Measurements from ENCODE around the gene SV2B. TPM values are rescaled to one million over a fixed set of nuclear protein-coding genes. Genes with fewer than 3 reads are reported as not detected.
A peak's percentile ranks its signal among the peaks of the same experiment; 100 is the strongest.

The SV2B gene
- total RNA-seq, 5 donors from 2014 or later (not counting 1 experiment from before 2014, with no cell fraction given), result 0.03 to 0.13 (median 0.09) TPM; not detected in 2

DNA sequence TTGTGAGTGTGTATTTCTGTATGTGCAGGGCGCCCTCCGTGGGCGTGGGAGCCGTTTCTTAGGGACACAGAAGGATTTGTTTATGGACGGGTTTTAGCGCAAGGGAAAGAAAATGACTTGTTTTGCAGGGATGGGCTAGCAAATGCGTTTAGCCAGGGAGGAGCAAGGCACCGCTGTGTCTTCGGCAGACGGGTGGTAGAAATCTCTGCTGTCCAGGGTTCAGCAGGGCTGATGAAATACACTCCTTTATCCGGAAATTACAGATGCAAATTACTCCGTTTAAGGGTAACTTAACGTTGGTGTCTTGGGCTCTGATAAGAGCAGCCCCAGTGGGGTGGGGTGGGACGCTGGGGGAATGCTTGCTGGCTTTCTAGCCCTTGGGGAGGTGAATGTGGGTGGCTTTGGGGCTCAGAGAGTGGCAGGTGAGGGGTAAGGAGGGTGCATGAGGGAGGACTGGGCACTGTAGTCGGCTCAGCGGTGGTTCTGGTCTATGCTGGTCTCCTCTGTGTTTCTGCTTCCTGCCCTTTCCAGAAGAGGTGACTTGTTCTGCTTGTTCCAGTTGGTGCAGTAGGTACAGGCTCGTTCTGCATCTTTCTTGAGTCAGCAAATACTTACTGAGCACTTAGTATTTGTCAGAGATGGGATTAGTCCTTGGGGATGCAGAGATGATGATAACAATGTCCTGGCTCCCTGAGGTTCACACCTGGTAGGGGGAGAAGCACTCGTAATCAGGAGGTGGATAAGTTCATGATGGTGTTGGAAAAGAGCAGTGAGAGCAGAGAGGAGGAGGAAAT lies 954 bp downstream of the SV2B start:
- Histone ChIP-seq H3K4me3 (ENCODE audit: control insufficient read depth in 1 of 2, extremely low read depth in 1 of 2, low read length in 1 of 2) (peak overlapping the region; percentile 48 to 71), H3K27ac (ENCODE audit: low read length) (no peak overlapping the region), H3K4me1 (ENCODE audit: control insufficient read depth in 1 of 2, extremely low read depth in 1 of 2, insufficient read depth in 2 of 2, low read length in 2 of 2) (peaks cover 0 to 19% of the 10 kb centered on the region in 2 experiments), H3K27me3 (replicated peaks in 1 of 2; ENCODE audit: control insufficient read depth in 2 of 2, extremely low read depth in 1 of 2, insufficient read depth in 2 of 2, low read length in 1 of 2) (peaks cover 24 to 54% of the 10 kb centered on the region in 2 experiments), H3K36me3 (ENCODE audit: control insufficient read depth in 2 of 2, extremely low read depth in 1 of 2, insufficient read depth in 1 of 2, low read length in 1 of 2) (no peaks in the 10 kb centered on the region), H3K9me3 (no peaks in the 10 kb centered on the region)
- ChIA-PET CTCF (no interaction called here), POLR2A (no interaction called here)
- Mint-ChIP-seq H3K27me3 (peaks cover 72 to 83% of the 10 kb centered on the region in 2 donors), H3K9me3 (no peaks in the 10 kb centered on the region), H3K4me1 (peaks cover 17 to 21% (median 19%) of the 10 kb centered on the region in 3 donors), H3K36me3 (no peaks in the 10 kb centered on the region), H3K4me3 (peak overlapping the region; percentile 73 to 84 (median 81)), H3K27ac (no peak overlapping the region)
- DNase-seq (no peak), ATAC-seq (replicated peaks in 1 of 4) (no peak)
- 15% methylated on average over 18 of the region's 18 CpGs for WGBS (ENCODE audit: insufficient coverage)

DNA sequence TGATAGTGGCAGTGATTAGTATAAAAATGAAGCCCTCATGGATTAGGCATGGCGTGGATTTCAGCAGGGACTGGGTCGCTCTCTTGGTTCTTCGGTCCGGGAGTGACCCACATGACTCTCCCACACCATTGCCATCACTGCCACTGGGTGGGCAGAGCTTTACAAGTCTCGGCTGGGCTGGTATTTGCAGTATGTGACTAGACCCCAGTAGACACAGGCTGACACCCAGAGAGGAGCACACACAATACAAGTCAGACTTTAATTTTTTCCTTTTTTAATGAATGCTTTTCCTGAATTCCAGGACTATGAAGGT lies 1.5 kb downstream of the SV2B start:
- WGBS (ENCODE audit: insufficient coverage), result no CpG with 5 or more reads among the region's 5 CpGs
- Mint-ChIP-seq H3K9me3 (no peaks in the 10 kb centered on the region), H3K4me1 (peaks cover 17 to 21% (median 19%) of the 10 kb centered on the region in 3 donors), H3K27me3 (peaks cover 76 to 83% of the 10 kb centered on the region in 2 donors), H3K4me3 (no peak overlapping the region), H3K27ac (no peak overlapping the region), H3K36me3 (no peaks in the 10 kb centered on the region)
- ATAC-seq (replicated peaks in 1 of 4) (no peak), DNase-seq (no peak)
- Histone ChIP-seq H3K9me3 (no peaks in the 10 kb centered on the region), H3K4me1 (ENCODE audit: control insufficient read depth in 1 of 2, extremely low read depth in 1 of 2, insufficient read depth in 2 of 2, low read length in 2 of 2) (peaks cover 0 to 19% of the 10 kb centered on the region in 2 experiments), H3K4me3 (ENCODE audit: control insufficient read depth in 1 of 2, extremely low read depth in 1 of 2, low read length in 1 of 2) (no peak overlapping the region), H3K36me3 (ENCODE audit: control insufficient read depth in 2 of 2, extremely low read depth in 1 of 2, insufficient read depth in 1 of 2, low read length in 1 of 2) (no peaks in the 10 kb centered on the region), H3K27ac (ENCODE audit: low read length) (no peak overlapping the region), H3K27me3 (replicated peaks in 1 of 2; ENCODE audit: control insufficient read depth in 2 of 2, extremely low read depth in 1 of 2, insufficient read depth in 2 of 2, low read length in 1 of 2) (peaks cover 27 to 54% of the 10 kb centered on the region in 2 experiments)
- ChIA-PET POLR2A (no interaction called here), CTCF (no interaction called here)

DNA sequence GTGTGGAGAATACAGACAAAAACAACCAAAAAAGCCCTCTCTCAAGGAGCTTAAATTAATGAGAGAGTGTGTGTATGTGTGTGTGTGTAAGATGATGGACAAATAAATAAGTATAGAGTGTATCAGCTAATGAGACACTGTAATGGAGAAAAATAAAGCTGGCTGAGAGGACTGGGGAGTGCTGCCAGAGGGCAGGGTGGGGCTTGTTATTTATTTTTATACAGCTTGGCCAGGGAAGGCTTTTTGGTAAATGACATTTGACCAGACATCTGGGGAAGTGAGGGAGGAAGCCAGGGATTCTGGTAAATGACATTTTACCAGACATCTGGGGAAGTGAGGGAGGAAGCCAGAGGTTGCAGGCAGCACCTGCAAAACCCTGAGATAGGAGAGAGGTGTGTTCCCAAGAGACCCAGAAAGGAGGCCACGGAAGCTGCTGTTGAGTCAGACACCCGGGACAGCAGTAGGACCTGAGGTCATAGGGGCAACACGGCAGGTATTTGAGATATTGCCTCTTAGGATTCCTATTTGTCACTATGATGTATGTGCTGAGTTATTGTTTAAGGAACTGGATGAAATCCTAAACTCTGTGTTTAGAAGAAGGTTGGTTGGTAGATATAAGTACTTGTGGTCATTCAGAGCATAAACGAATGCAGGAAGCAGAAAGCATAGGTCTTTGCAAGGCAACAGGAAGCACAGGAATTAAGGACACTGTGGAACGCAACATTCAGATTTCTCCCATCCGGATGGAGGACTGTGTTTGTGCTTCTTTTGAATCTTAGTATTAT lies 2.7 kb downstream of the SV2B start:
- peaks cover 17 to 21% (median 19%) of the 10 kb centered on the region in 3 donors for H3K4me1 Mint-ChIP-seq
- H3K36me3 ChIP-seq (ENCODE audit: control insufficient read depth in 2 of 2, extremely low read depth in 1 of 2, insufficient read depth in 1 of 2, low read length in 1 of 2), result no peaks in the 10 kb centered on the region
- H3K27me3 Mint-ChIP-seq, result peaks cover 75 to 79% of the 10 kb centered on the region in 2 donors
- H3K27ac Mint-ChIP-seq, result no peak overlapping the region
- ChIA-PET CTCF (no interaction called here), POLR2A (no interaction called here)
- H3K9me3 Mint-ChIP-seq, result no peaks in the 10 kb centered on the region
- no peaks in the 10 kb centered on the region for H3K9me3 ChIP-seq
- H3K27me3 ChIP-seq (replicated peaks in 1 of 2; ENCODE audit: control insufficient read depth in 2 of 2, extremely low read depth in 1 of 2, insufficient read depth in 2 of 2, low read length in 1 of 2), result peaks cover 23 to 58% of the 10 kb centered on the region in 2 experiments
- H3K36me3 Mint-ChIP-seq, result no peaks in the 10 kb centered on the region
- H3K4me3 Mint-ChIP-seq, result no peak overlapping the region
- no peak overlapping the region for H3K27ac ChIP-seq (ENCODE audit: low read length)
- peaks cover 0 to 19% of the 10 kb centered on the region in 2 experiments for H3K4me1 ChIP-seq (ENCODE audit: control insufficient read depth in 1 of 2, extremely low read depth in 1 of 2, insufficient read depth in 2 of 2, low read length in 2 of 2)
- DNase-seq, result no peak
- 41% methylated on average over 4 of the region's 6 CpGs for WGBS (ENCODE audit: insufficient coverage)
- ATAC-seq (replicated peaks in 1 of 4), result no peak
- no peak overlapping the region for H3K4me3 ChIP-seq (ENCODE audit: control insufficient read depth in 1 of 2, extremely low read depth in 1 of 2, low read length in 1 of 2)

DNA sequence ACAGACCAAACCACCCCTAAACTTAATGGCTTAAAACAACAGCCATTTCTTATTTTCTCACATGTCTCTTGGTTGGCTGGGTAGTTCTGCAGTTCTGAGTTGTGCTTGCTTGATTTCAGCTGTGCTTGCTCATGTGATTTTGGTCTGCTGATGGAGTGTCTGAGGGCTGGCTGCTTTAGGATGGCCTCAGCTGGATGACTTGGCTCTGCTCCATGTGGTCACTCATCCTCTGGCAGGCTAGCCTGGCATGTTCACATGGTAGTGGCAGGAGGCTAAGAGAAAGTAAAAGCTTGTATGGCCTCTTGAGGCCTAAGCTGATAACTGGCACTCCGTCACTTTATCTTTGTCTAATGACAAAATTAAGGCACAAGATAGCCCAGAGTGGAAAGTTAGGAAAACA lies 4.1 kb downstream of the SV2B start:
- H3K4me3 ChIP-seq (ENCODE audit: control insufficient read depth in 1 of 2, extremely low read depth in 1 of 2, low read length in 1 of 2), result no peak overlapping the region
- H3K4me1 ChIP-seq (ENCODE audit: control insufficient read depth in 1 of 2, extremely low read depth in 1 of 2, insufficient read depth in 2 of 2, low read length in 2 of 2), result peaks cover 0 to 19% of the 10 kb centered on the region in 2 experiments
- ChIA-PET CTCF (no interaction called here), POLR2A (no interaction called here)
- peaks cover 17 to 19% (median 18%) of the 10 kb centered on the region in 3 donors for H3K4me1 Mint-ChIP-seq
- peaks cover 15 to 50% of the 10 kb centered on the region in 2 experiments for H3K27me3 ChIP-seq (replicated peaks in 1 of 2; ENCODE audit: control insufficient read depth in 2 of 2, extremely low read depth in 1 of 2, insufficient read depth in 2 of 2, low read length in 1 of 2)
- H3K4me3 Mint-ChIP-seq, result no peak overlapping the region
- no CpG with 5 or more reads among the region's 1 CpG for WGBS (ENCODE audit: insufficient coverage)
- no peaks in the 10 kb centered on the region for H3K36me3 ChIP-seq (ENCODE audit: control insufficient read depth in 2 of 2, extremely low read depth in 1 of 2, insufficient read depth in 1 of 2, low read length in 1 of 2)
- no peaks in the 10 kb centered on the region for H3K36me3 Mint-ChIP-seq
- H3K27me3 Mint-ChIP-seq, result peaks cover 72 to 75% of the 10 kb centered on the region in 2 donors
- no peak overlapping the region for H3K27ac Mint-ChIP-seq
- DNase-seq (no peak), ATAC-seq (replicated peaks in 1 of 4) (no peak)
- H3K9me3 ChIP-seq, result no peaks in the 10 kb centered on the region
- no peak overlapping the region for H3K27ac ChIP-seq (ENCODE audit: low read length)
- no peaks in the 10 kb centered on the region for H3K9me3 Mint-ChIP-seq

DNA sequence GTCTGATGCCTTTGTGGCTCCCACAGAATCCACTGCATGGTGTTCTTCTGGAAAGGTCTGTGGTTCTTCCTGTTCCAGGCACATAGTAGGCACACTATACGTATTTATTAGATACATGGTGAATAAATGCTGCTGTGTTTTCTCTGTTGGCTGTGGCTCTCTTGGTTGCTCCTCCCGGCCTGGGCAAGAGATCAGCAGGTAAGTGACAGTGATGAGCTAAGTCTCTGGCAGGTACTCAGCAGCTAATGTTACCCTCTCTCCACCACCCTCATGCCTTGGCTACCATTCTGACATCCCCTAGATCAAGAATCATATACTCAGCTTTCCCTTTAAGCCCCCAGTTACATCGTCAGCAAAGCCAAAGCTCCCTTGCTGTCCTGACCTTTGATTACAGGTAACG lies 8.4 kb downstream of the SV2B start:
- H3K27me3 ChIP-seq (replicated peaks in 1 of 2; ENCODE audit: control insufficient read depth in 2 of 2, extremely low read depth in 1 of 2, insufficient read depth in 2 of 2, low read length in 1 of 2), result peaks cover 6 to 42% of the 10 kb centered on the region in 2 experiments
- H3K4me3 ChIP-seq (ENCODE audit: control insufficient read depth in 1 of 2, extremely low read depth in 1 of 2, low read length in 1 of 2), result no peak overlapping the region
- WGBS (ENCODE audit: insufficient coverage), result 83% methylated on average over 2 of the region's 4 CpGs
- Mint-ChIP-seq H3K36me3 (no peaks in the 10 kb centered on the region), H3K27ac (no peak overlapping the region), H3K4me3 (no peak overlapping the region), H3K27me3 (peaks cover 54 to 69% of the 10 kb centered on the region in 2 donors), H3K4me1 (no peaks in the 10 kb centered on the region), H3K9me3 (no peaks in the 10 kb centered on the region)
- no peaks in the 10 kb centered on the region for H3K4me1 ChIP-seq (ENCODE audit: control insufficient read depth in 1 of 2, extremely low read depth in 1 of 2, insufficient read depth in 2 of 2, low read length in 2 of 2)
- no peak overlapping the region for H3K27ac ChIP-seq (ENCODE audit: low read length)
- H3K36me3 ChIP-seq (ENCODE audit: control insufficient read depth in 2 of 2, extremely low read depth in 1 of 2, insufficient read depth in 1 of 2, low read length in 1 of 2), result no peaks in the 10 kb centered on the region
- POLR2A ChIA-PET, result no interaction called here
- H3K9me3 ChIP-seq, result no peaks in the 10 kb centered on the region
- DNase-seq (no peak), ATAC-seq (replicated peaks in 1 of 4) (no peak)
- CTCF ChIA-PET, result no interaction called here

DNA sequence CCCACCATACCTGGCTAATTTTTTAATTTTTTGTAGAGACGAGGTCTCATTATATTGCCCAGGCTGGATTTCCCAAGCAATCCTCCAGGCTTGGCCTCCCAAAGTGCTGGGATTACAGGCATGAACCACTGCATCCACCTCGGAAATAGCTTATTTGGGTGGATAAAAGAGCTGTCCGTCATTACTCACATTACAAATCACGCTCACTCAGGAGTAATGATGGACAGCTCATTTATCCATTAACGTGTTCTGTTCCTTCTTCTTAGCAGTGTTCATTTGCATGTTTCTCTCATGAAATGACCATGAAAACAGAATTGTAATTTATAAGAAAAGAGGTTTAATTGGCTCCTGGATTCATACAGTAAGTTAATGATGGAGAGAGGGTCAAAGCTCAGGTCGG lies 9.8 kb downstream of the SV2B start:
- Mint-ChIP-seq H3K9me3 (no peaks in the 10 kb centered on the region), H3K4me1 (no peaks in the 10 kb centered on the region), H3K4me3 (no peak overlapping the region), H3K36me3 (no peaks in the 10 kb centered on the region), H3K27ac (no peak overlapping the region), H3K27me3 (peaks cover 46 to 62% of the 10 kb centered on the region in 2 donors)
- DNase-seq (no peak), ATAC-seq (replicated peaks in 1 of 4) (no peak)
- WGBS (ENCODE audit: insufficient coverage), result no CpG with 5 or more reads among the region's 6 CpGs
- Histone ChIP-seq H3K4me3 (ENCODE audit: control insufficient read depth in 1 of 2, extremely low read depth in 1 of 2, low read length in 1 of 2) (no peak overlapping the region), H3K27me3 (replicated peaks in 1 of 2; ENCODE audit: control insufficient read depth in 2 of 2, extremely low read depth in 1 of 2, insufficient read depth in 2 of 2, low read length in 1 of 2) (peaks cover 6 to 40% of the 10 kb centered on the region in 2 experiments), H3K9me3 (no peaks in the 10 kb centered on the region), H3K36me3 (ENCODE audit: control insufficient read depth in 2 of 2, extremely low read depth in 1 of 2, insufficient read depth in 1 of 2, low read length in 1 of 2) (no peaks in the 10 kb centered on the region), H3K4me1 (ENCODE audit: control insufficient read depth in 1 of 2, extremely low read depth in 1 of 2, insufficient read depth in 2 of 2, low read length in 2 of 2) (no peaks in the 10 kb centered on the region), H3K27ac (ENCODE audit: low read length) (no peak overlapping the region)
- POLR2A ChIA-PET, result no interaction called here
- CTCF ChIA-PET, result no interaction called here
